ENCODE measurements around the gene TET2.
"Not testable (repeated sequence)": the region's sequence is repeated elsewhere in the genome, so short reads cannot be mapped to it uniquely, and the experiment has no call there.

Gene TET2

GRCh38 chr4:105283501-105283900 is 136.8 kb downstream of the TET2 start:
- no peak for DNase-seq (ENCODE audit: low read depth in 4 of 4, low spot score in 1 of 4)

GRCh38 chr4:105288121-105288520 is 141.4 kb downstream of the TET2 start:
- DNase-seq (ENCODE audit: low read depth in 4 of 4, low spot score in 1 of 4): no peak

- no peak for DNase-seq (ENCODE audit: low read depth in 4 of 4, low spot score in 1 of 4)
Measured at GRCh38 chr4:105291925-105292324, 145.2 kb downstream of the TET2 start.

DNA sequence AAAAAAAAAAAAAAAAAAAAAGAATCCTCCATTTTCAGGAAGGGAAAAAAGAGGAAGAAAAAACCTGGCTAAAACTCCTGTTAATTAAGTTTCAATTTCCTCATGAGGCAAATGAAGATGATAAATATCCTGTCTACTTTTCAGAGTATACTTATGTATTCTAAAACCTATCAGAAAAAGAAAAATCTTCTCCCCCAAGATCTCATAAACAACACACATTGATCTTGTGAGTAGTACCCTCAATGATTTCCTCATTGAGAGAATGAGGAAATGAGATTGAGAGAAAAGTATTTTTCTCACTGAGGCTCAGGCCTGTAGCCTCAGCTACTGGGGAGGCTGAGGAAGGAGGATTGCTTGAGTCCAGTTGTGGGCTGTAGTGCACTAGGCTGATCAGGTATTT is 146.7 kb downstream of the TET2 start:
- DNase-seq (ENCODE audit: low read depth in 4 of 4, low spot score in 1 of 4): no peak

DNA sequence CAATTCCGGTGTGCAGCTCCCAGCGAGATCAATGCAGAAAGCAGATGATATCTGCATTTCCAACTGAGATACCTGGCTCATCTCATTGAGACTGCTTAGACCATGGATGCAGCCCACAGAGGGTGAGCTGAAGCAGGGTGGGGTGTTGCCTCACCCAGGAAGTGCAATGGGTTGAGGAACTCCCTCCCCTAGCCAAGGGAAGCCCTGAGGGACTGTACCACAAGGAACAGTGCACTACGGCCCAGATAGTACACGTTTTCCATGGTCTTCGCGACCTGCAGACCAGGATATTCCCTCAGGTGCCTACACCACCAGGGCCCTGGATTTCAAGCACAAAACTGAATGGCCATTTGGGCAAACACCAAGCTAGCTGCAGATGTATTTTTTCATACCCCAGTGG is 150.0 kb downstream of the TET2 start:
- DNase-seq (ENCODE audit: low read depth in 4 of 4, low spot score in 1 of 4): no peak

DNA sequence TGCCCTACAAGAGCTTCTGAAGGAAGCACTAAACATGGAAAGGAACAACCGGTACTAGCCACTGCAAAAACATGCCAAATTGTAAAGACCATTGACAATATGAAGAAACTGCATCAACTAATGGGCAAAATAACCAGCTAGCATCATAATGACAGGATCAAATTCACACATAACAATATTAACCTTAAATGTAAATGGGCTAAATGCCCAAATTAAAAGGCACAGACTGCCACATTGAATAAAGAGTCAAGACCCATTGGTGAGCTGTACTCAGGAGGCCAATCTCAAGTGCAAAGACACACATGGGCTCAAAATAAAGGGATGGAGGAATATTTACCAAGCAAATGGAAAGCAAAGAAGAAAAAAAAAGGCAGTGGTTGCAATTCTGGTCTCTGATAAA is 152.4 kb downstream of the TET2 start:
- not testable (repeated sequence) for DNase-seq (ENCODE audit: low read depth in 4 of 4, low spot score in 1 of 4)

- DNase-seq (ENCODE audit: low read depth in 4 of 4, low spot score in 1 of 4): no peak
Measured at GRCh38 chr4:105304085-105304484, 157.4 kb downstream of the TET2 start.

- no peak for DNase-seq (ENCODE audit: low read depth in 4 of 4, low spot score in 1 of 4)
Measured at GRCh38 chr4:105305019-105305836, 158.6 kb downstream of the TET2 start.

DNA sequence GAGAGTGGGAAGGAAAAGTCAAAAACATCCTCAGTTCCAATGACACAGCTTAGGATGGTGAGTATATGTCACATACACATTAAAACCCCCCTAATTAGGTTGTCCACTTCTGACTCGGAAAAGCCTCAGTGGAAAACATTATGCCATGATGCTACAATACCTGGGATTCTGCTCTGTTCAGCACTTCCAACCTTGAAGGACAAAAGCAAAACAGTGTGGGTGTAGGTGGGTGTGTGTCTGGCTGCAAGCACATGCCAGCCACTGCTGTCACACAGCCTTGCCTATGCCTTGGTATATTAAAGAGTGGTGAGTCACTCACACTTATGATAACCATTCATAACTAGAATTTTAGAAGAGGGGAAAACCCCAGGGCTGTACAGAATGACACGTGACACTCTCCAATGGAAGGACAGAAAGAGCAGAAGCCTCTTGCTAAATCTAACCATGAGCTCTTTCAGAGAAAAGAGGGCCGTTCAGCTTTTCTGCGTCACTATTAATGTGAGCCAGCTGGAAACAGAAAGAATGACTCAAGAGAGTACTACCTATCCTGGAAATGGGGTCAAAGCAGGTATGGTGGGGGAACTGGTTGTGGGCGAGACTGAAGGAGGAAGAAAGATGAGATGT is 159.6 kb downstream of the TET2 start:
- DNase-seq (ENCODE audit: low read depth in 4 of 4, low spot score in 1 of 4): peak; percentile 19 to 59 (median 31)

GRCh38 chr4:105306820-105307219 is 160.1 kb downstream of the TET2 start:
- DNase-seq (ENCODE audit: low read depth in 4 of 4, low spot score in 1 of 4): no peak

- DNase-seq (ENCODE audit: low read depth in 4 of 4, low spot score in 1 of 4): no peak
Measured at GRCh38 chr4:105318486-105318885, 171.8 kb downstream of the TET2 start.

DNA sequence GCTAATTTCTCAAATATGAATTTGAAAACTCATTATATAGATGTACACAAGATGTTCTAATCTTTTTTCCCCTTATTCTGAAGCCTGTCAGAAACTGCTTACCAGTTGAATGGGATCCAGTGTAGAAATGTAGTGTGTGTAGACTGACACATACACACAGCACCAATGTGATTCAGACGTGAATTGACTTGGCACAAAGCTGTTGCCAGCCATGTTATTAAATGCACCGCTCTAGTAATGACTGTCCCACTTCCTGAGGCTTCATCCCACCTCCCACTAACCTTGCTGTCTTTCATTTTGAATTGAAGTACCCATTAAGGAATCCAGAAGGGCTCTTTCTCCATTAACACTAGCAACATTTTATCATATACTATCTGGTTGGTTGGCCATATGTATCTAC is 180.5 kb downstream of the TET2 start:
- no peak for DNase-seq (ENCODE audit: low read depth in 4 of 4, low spot score in 1 of 4)

GRCh38 chr4:105327956-105328355 is 181.3 kb downstream of the TET2 start:
- no peak for DNase-seq (ENCODE audit: low read depth in 4 of 4, low spot score in 1 of 4)

DNA sequence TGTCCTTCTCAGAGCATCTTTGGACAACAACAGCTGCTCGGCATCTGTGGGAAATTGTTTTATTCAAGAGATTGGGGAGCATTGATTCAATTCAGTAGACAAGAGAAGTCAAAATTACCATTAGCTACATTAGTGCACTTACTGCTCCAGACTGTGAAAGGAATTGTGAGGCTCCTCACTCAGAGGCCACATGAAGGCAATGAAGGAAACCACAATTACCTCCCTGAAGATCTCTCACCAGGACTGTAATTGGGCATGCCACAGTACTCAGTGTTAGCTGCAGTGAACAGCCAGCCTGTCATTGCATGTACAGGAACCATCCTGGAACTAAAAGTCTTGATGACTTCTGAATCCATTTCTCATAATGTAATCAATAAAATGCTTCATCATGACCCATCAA is 182.4 kb downstream of the TET2 start:
- DNase-seq (ENCODE audit: low read depth in 4 of 4, low spot score in 1 of 4): no peak

All from stimulated activated CD4-positive, alpha-beta T cell treated with anti-CD3 and anti-CD28 coated beads, Interleukin-1b, Interleukin-23, amount 100 ng/mL, for 24 hours (primary cell).